Measurements from ENCODE around the gene MARCHF3.

MARCHF3 gene

GRCh38 chr5:126921241-126922091 is 108.9 kb downstream of the MARCHF3 start:
- H3K4me3 ChIP-seq (ENCODE audit: low read depth, low read length), result no peak overlapping the region
- in situ Hi-C loops (cut with HindIII; ENCODE audit: low sequenced_read_pairs), result no loop called here
- no peak for DNase-seq (ENCODE audit: low read depth)
- no peak for TF ChIP-seq CTCF (IDR thresholded peaks at IDR 0.05; ENCODE audit: low read depth, low read length, missing control alignments)

- no peak for TF ChIP-seq CTCF (IDR thresholded peaks at IDR 0.05; ENCODE audit: low read depth, low read length, missing control alignments)
Observed at GRCh38 chr5:126920291-126920690, 110.1 kb downstream of the MARCHF3 start.

GRCh38 chr5:126919566-126919965 is 110.8 kb downstream of the MARCHF3 start:
- TF ChIP-seq CTCF (IDR thresholded peaks at IDR 0.05; ENCODE audit: low read depth, low read length, missing control alignments), result no peak
- no peak for DNase-seq (ENCODE audit: low read depth)
- in situ Hi-C loops (cut with HindIII; ENCODE audit: low sequenced_read_pairs), result no loop called here
- H3K4me3 ChIP-seq (ENCODE audit: low read depth, low read length), result no peak overlapping the region

More at GRCh38 chr5:126920291-126920690, 110.1 kb downstream of the MARCHF3 start:
- DNase-seq (ENCODE audit: low read depth), result peak; percentile 32
- in situ Hi-C loops (cut with HindIII; ENCODE audit: low sequenced_read_pairs), result no loop called here
- H3K4me3 ChIP-seq (ENCODE audit: low read depth, low read length), result no peak overlapping the region

- in situ Hi-C loops (cut with HindIII; ENCODE audit: low sequenced_read_pairs), result no loop called here
- no peak overlapping the region for H3K4me3 ChIP-seq (ENCODE audit: low read depth, low read length)
- DNase-seq (ENCODE audit: low read depth), result no peak
- no peak for TF ChIP-seq CTCF (IDR thresholded peaks at IDR 0.05; ENCODE audit: low read depth, low read length, missing control alignments)
Observed at GRCh38 chr5:126918615-126918957, 111.8 kb downstream of the MARCHF3 start.

- no peak overlapping the region for H3K4me3 ChIP-seq (ENCODE audit: low read depth, low read length)
- in situ Hi-C loops (cut with HindIII; ENCODE audit: low sequenced_read_pairs), result no loop called here
- DNase-seq (ENCODE audit: low read depth), result no peak
- no peak for TF ChIP-seq CTCF (IDR thresholded peaks at IDR 0.05; ENCODE audit: low read depth, low read length, missing control alignments)
Observed at GRCh38 chr5:126917918-126918614, 112.3 kb downstream of the MARCHF3 start.

- in situ Hi-C loops (cut with HindIII; ENCODE audit: low sequenced_read_pairs), result no loop called here
- TF ChIP-seq CTCF (IDR thresholded peaks at IDR 0.05; ENCODE audit: low read depth, low read length, missing control alignments), result no peak
- DNase-seq (ENCODE audit: low read depth), result no peak
- no peak overlapping the region for H3K4me3 ChIP-seq (ENCODE audit: low read depth, low read length)
Observed at GRCh38 chr5:126915496-126915895, 114.9 kb downstream of the MARCHF3 start.

All from astrocyte of the cerebellum (primary cell).